ENCODE measurements around the gene EIF2S3B. TPM values are rescaled to one million over a fixed set of nuclear protein-coding genes. Genes with fewer than 3 reads are reported as not detected.
A peak's percentile ranks its signal among the peaks of the same experiment; 100 is the strongest.

EIF2S3B gene
- total RNA-seq, 1 experiment from 2014 or later: 0.55 TPM

- Mint-ChIP-seq H3K4me3 (no peak overlapping the region), H3K4me1 (peaks cover 17% of the 10 kb centered on the region), H3K36me3 (peaks cover 29% of the 10 kb centered on the region), H3K9me3 (peaks cover 56% of the 10 kb centered on the region), H3K27ac (no peak overlapping the region), H3K27me3 (ENCODE audit: low read depth) (no peaks in the 10 kb centered on the region)
- DNase-seq (ENCODE audit: low spot score) (no peak), ATAC-seq (peak; percentile 99)
- ChIA-PET CTCF (interaction anchor here (0.6 to 1.1 kb wide), 2 partner anchors 24 to 46 kb away, joined by 3 to 4 read pairs; no protein-coding TSS in a partner anchor), POLR2A (no interaction called here)
- TF ChIP-seq FOXK1 (CRISPR knock-in tag; IDR thresholded peaks at IDR 0.05) (no peak), ZNF232 (CRISPR knock-in tag; IDR thresholded peaks at IDR 0.05) (no peak), ZNF532 (CRISPR knock-in tag; IDR thresholded peaks at IDR 0.05; ENCODE audit: borderline replicate concordance) (no peak), ZNF317 (CRISPR knock-in tag; IDR thresholded peaks at IDR 0.05; ENCODE audit: borderline replicate concordance, low read depth) (no peak), CREB1 (CRISPR knock-in tag; IDR thresholded peaks at IDR 0.05) (no peak), KAT7 (CRISPR knock-in tag; IDR thresholded peaks at IDR 0.05; ENCODE audit: borderline replicate concordance) (no peak), PRDM15 (CRISPR knock-in tag; IDR thresholded peaks at IDR 0.05) (no peak), JAZF1 (CRISPR knock-in tag; IDR thresholded peaks at IDR 0.05) (no peak), ZBTB43 (CRISPR knock-in tag; IDR thresholded peaks at IDR 0.05) (no peak), RELA (CRISPR knock-in tag; IDR thresholded peaks at IDR 0.05; ENCODE audit: borderline replicate concordance) (no peak), IRF1 (CRISPR knock-in tag; IDR thresholded peaks at IDR 0.05) (no peak), ZNF263 (CRISPR knock-in tag; IDR thresholded peaks at IDR 0.05; ENCODE audit: low read depth) (no peak), FOXJ3 (CRISPR knock-in tag; IDR thresholded peaks at IDR 0.05; ENCODE audit: borderline replicate concordance) (no peak), CTCF (IDR thresholded peaks at IDR 0.05) (no peak), ZNF512 (CRISPR knock-in tag; IDR thresholded peaks at IDR 0.05; ENCODE audit: borderline replicate concordance) (no peak), AFF4 (CRISPR knock-in tag; IDR thresholded peaks at IDR 0.05; ENCODE audit: borderline replicate concordance) (no peak), ZNF425 (CRISPR knock-in tag; conservative IDR thresholded peaks at IDR 0.05) (no peak)
Measured at GRCh38 chr12:10457760-10458159, 47.9 kb upstream of the EIF2S3B start.

Measured in WTC11 (cell line).